Stimulated activated CD8-positive, alpha-beta memory T cell treated with anti-CD3 and anti-CD28 coated beads, Interleukin-12 subunit alpha, Interleukin-12 subunit beta, amount 100 ng/mL, for 4 hours (primary cell): ENCODE measurements around the gene HIF3A.
"Not testable (repeated sequence)": the region's sequence is repeated elsewhere in the genome, so short reads cannot be mapped to it uniquely, and the experiment has no call there.

Experiments
- DNase-seq: peaks from one replicate; pipeline ENCODE4 v3.0.0-alpha.2; 2020; ENCODE audit warnings: low read depth

Gene HIF3A

GRCh38 chr19:46357846-46358583 is 61.2 kb downstream of the HIF3A start:
- no peak for DNase-seq

GRCh38 chr19:46361915-46362314 is 65.1 kb downstream of the HIF3A start:
- no peak for DNase-seq

- no peak for DNase-seq
These were observed 67.5 kb downstream of the HIF3A start for GRCh38 chr19:46364359-46364758.

GRCh38 chr19:46365561-46365960 is 68.7 kb downstream of the HIF3A start:
- DNase-seq = no peak

GRCh38 chr19:46366620-46367292 is 69.9 kb downstream of the HIF3A start:
- DNase-seq = no peak

GRCh38 chr19:46367426-46367825 is 70.6 kb downstream of the HIF3A start:
- DNase-seq = no peak

GRCh38 chr19:46368116-46368515 is 71.3 kb downstream of the HIF3A start:
- DNase-seq = no peak

- DNase-seq = no peak
These were observed 73.0 kb downstream of the HIF3A start for GRCh38 chr19:46369817-46370216.

GRCh38 chr19:46371371-46371901 is 74.6 kb downstream of the HIF3A start:
- DNase-seq = no peak

- DNase-seq = no peak
These were observed 76.2 kb downstream of the HIF3A start for GRCh38 chr19:46372901-46373490.

- no peak for DNase-seq
These were observed 76.9 kb downstream of the HIF3A start for GRCh38 chr19:46373491-46374359.

- no peak for DNase-seq
These were observed 78.0 kb downstream of the HIF3A start for GRCh38 chr19:46374536-46375475.

GRCh38 chr19:46375476-46376067 is 78.7 kb downstream of the HIF3A start:
- not testable (repeated sequence) for DNase-seq

- DNase-seq = no peak
These were observed 79.7 kb downstream of the HIF3A start for GRCh38 chr19:46376241-46377153.

GRCh38 chr19:46378268-46378667 is 81.4 kb downstream of the HIF3A start:
- no peak for DNase-seq

GRCh38 chr19:46380690-46381089 is 83.8 kb downstream of the HIF3A start:
- no peak for DNase-seq

- no peak for DNase-seq
These were observed 84.5 kb downstream of the HIF3A start for GRCh38 chr19:46381346-46381745.

GRCh38 chr19:46381756-46382345 is 85.0 kb downstream of the HIF3A start:
- no peak for DNase-seq
